Neural cell (in vitro differentiated cells): ENCODE measurements around the gene CYB5B. TPM values are rescaled to one million over a fixed set of nuclear protein-coding genes. Genes with fewer than 3 reads are reported as not detected.

ENCODE experiments used
- H2AFZ ChIP-seq: fragments of 200-600, 300-800 bp; sonication (generic), shearing (Covaris generic); 2 replicates; pipeline ENCODE4 v1.6.0; 2014; ENCODE audit warnings: low read depth, mild to moderate bottlenecking, antibody characterized with exemption, low read length, moderate library complexity
- H3F3A ChIP-seq: fragments of 200-600 bp; shearing (Covaris generic); 2 replicates; pipeline ENCODE4 v1.6.1; 2016; ENCODE audit warnings: mild to moderate bottlenecking, moderate library complexity, mixed read lengths, antibody characterized with exemption, low read length; ENCODE audit not compliant: insufficient read depth, poor library complexity, severe bottlenecking
- H3K27ac ChIP-seq: fragments of 200-600, 300-800 bp; sonication (generic), shearing (Covaris generic); 2 replicates; pipeline ENCODE4 v1.5.1; 2014; ENCODE audit warnings: mild to moderate bottlenecking, low read length, moderate library complexity
- H3K27me3 ChIP-seq: fragments of 300-800, 200-600 bp; sonication (generic), shearing (Covaris generic); 2 replicates; pipeline ENCODE4 v1.6.0; 2014; ENCODE audit warnings: mild to moderate bottlenecking, low read depth, low read length, moderate library complexity; ENCODE audit not compliant: insufficient read depth
- H3K36me3 ChIP-seq: fragments of 300-800, 200-600 bp; sonication (generic), shearing (Covaris generic); 2 replicates; pipeline ENCODE4 v1.5.1; 2014; ENCODE audit warnings: mild to moderate bottlenecking, antibody characterized with exemption, low read length, moderate library complexity; ENCODE audit not compliant: insufficient read depth
- H3K4me2 ChIP-seq: fragments of 300-800, 200-600 bp; sonication (generic), shearing (Covaris generic); 2 replicates; pipeline ENCODE4 v1.6.0; 2014; ENCODE audit warnings: mild to moderate bottlenecking, low read length
- H3K4me3 ChIP-seq: fragments of 300-800, 200-600 bp; sonication (generic), shearing (Covaris generic); 2 replicates; pipeline ENCODE4 v1.5.1; 2014; ENCODE audit warnings: mild to moderate bottlenecking, low read length, moderate library complexity
- H3K79me2 ChIP-seq: fragments of 200-600 bp; shearing (Covaris generic); replicated peaks from 2 replicates; pipeline ENCODE4 v1.6.0; 2014; ENCODE audit warnings: mild to moderate bottlenecking, low read length, moderate library complexity; ENCODE audit not compliant: insufficient read depth
- H3K9ac ChIP-seq: fragments of 300-800, 200-600 bp; sonication (generic), shearing (Covaris generic); 2 replicates; pipeline ENCODE4 v1.6.1; 2016; ENCODE audit warnings: mild to moderate bottlenecking, low read length, mixed read lengths
- H3K9me2 ChIP-seq: fragments of 200-600 bp; shearing (Covaris generic); 2 replicates; pipeline ENCODE4 v1.6.1; 2016; ENCODE audit warnings: mild to moderate bottlenecking, low read length, mixed read lengths; ENCODE audit not compliant: insufficient read depth
- H3K9me3 ChIP-seq: fragments of 200-600, 300-800 bp; sonication (generic), shearing (Covaris generic); 2 replicates; pipeline ENCODE4 v1.6.1; 2016; ENCODE audit warnings: mild to moderate bottlenecking, mixed run types, low read length, moderate library complexity, mixed read lengths
- H4K20me1 ChIP-seq: fragments of 200-600 bp; shearing (Covaris generic); 2 replicates; pipeline ENCODE4 v1.6.1; 2016; ENCODE audit warnings: mild to moderate bottlenecking, mixed run types; ENCODE audit not compliant: insufficient read depth
- CTCF ChIP-seq: fragments of 450-650 bp; IDR thresholded peaks from 2 replicates; pipeline ENCODE4 v1.5.1; 2014; ENCODE audit warnings: antibody characterized with exemption, mild to moderate bottlenecking, moderate library complexity; ENCODE audit not compliant: poor library complexity, severe bottlenecking
- EP300 ChIP-seq: fragments of 450-650 bp; conservative IDR thresholded peaks from 2 replicates; pipeline ENCODE4 v1.6.1; 2014; ENCODE audit warnings: antibody characterized with exemption, mild to moderate bottlenecking, moderate library complexity; ENCODE audit not compliant: poor library complexity, severe bottlenecking
- EZH2 ChIP-seq: fragments of 200-600, 300-800 bp; shearing (Covaris generic), sonication (generic); IDR thresholded peaks from 2 replicates; pipeline ENCODE4 v1.6.1; 2014; ENCODE audit warnings: antibody characterized with exemption, low read length, borderline replicate concordance, mild to moderate bottlenecking; ENCODE audit not compliant: insufficient read depth, poor library complexity, severe bottlenecking
- MXI1 ChIP-seq: fragments of 450-650 bp; conservative IDR thresholded peaks from 2 replicates; pipeline ENCODE4 v1.6.1; 2014; ENCODE audit warnings: antibody characterized with exemption, mild to moderate bottlenecking; ENCODE audit not compliant: poor library complexity, severe bottlenecking
- POLR2AphosphoS5 ChIP-seq: IDR thresholded peaks from 2 replicates; pipeline ENCODE4 v1.6.1; 2012
- RAD21 ChIP-seq: fragments of 450-650 bp; conservative IDR thresholded peaks from 2 replicates; pipeline ENCODE4 v1.6.1; 2014; ENCODE audit warnings: antibody characterized with exemption, mild to moderate bottlenecking, moderate library complexity
- REST ChIP-seq: IDR thresholded peaks from 2 replicates; pipeline ENCODE4 v1.6.1; 2012; ENCODE audit warnings: borderline replicate concordance
- SMC3 ChIP-seq: fragments of 450-650 bp; conservative IDR thresholded peaks from 2 replicates; pipeline ENCODE4 v1.6.1; 2014; ENCODE audit warnings: antibody characterized with exemption, mild to moderate bottlenecking, moderate library complexity; ENCODE audit not compliant: poor library complexity
- TAF1 ChIP-seq: IDR thresholded peaks from 2 replicates; pipeline ENCODE4 v1.6.1; 2012; ENCODE audit warnings: low read depth
- polyA plus RNA-seq: library from polyadenylated mRNA; depleted of rRNA; stranded (reverse); fragments of >200 nt; gene quantifications from 2 replicates; pipeline ENCODE4 v1.2.3, GENCODE V29; 2014

Gene CYB5B
- polyA plus RNA-seq, 1 donor from 2014 or later: 70.4 TPM

GRCh38 chr16:69466547-69466946 is 42.1 kb downstream of the CYB5B start:
- H3K9me2 ChIP-seq: no peaks in the 10 kb centered on the region
- no peaks in the 10 kb centered on the region for H3K9me3 ChIP-seq
- no peak for TF ChIP-seq SMC3
- no peak for TF ChIP-seq EP300
- no peak for TF ChIP-seq TAF1
- no peak for TF ChIP-seq REST
- TF ChIP-seq CTCF: no peak
- no peak for TF ChIP-seq RAD21
- no peak for TF ChIP-seq POLR2AphosphoS5
- no peak for TF ChIP-seq EZH2
- no peak for TF ChIP-seq MXI1
- H3K4me3 ChIP-seq: no peak overlapping the region
- H3K4me2 ChIP-seq: no peak overlapping the region
- H3K9ac ChIP-seq: no peak overlapping the region
- H4K20me1 ChIP-seq: no peaks in the 10 kb centered on the region
- H3K27me3 ChIP-seq: no peaks in the 10 kb centered on the region
- H3K36me3 ChIP-seq: no peaks in the 10 kb centered on the region
- no peak overlapping the region for H3K27ac ChIP-seq
- no peak overlapping the region for H2AFZ ChIP-seq
- no peaks in the 10 kb centered on the region for H3K79me2 ChIP-seq
- no peaks in the 10 kb centered on the region for H3F3A ChIP-seq

GRCh38 chr16:69467080-69467479 is 42.7 kb downstream of the CYB5B start:
- Histone ChIP-seq H3F3A (no peaks in the 10 kb centered on the region), H3K9me3 (no peaks in the 10 kb centered on the region), H3K9me2 (no peaks in the 10 kb centered on the region), H3K9ac (no peak overlapping the region), H3K36me3 (no peaks in the 10 kb centered on the region), H3K4me2 (no peak overlapping the region), H3K79me2 (no peaks in the 10 kb centered on the region), H3K27me3 (no peaks in the 10 kb centered on the region), H4K20me1 (no peaks in the 10 kb centered on the region), H3K4me3 (no peak overlapping the region), H3K27ac (no peak overlapping the region), H2AFZ (no peak overlapping the region)
- no peak for TF ChIP-seq RAD21
- no peak for TF ChIP-seq EZH2
- TF ChIP-seq MXI1: no peak
- no peak for TF ChIP-seq SMC3
- TF ChIP-seq POLR2AphosphoS5: no peak
- TF ChIP-seq CTCF: no peak
- no peak for TF ChIP-seq EP300
- TF ChIP-seq REST: no peak
- TF ChIP-seq TAF1: no peak
